Fibroblast of skin of abdomen (primary cell): ENCODE data around the gene TRPM2.
A peak's percentile ranks its signal among the peaks of the same experiment; 100 is the strongest.

Experiments used
- DNase-seq: peaks from one replicate; pipeline ENCODE4 v3.0.0-alpha.2; 2013

The TRPM2 gene

GRCh38 chr21:44448651-44449131 is 95.3 kb downstream of the TRPM2 start:
- no peak for DNase-seq

- no peak for DNase-seq
These were observed 96.3 kb downstream of the TRPM2 start for GRCh38 chr21:44449473-44450363.

GRCh38 chr21:44450402-44450801 is 97.0 kb downstream of the TRPM2 start:
- no peak for DNase-seq

GRCh38 chr21:44450999-44451398 is 97.6 kb downstream of the TRPM2 start:
- DNase-seq: no peak

GRCh38 chr21:44453120-44453519 is 99.7 kb downstream of the TRPM2 start:
- DNase-seq: no peak

GRCh38 chr21:44454058-44454457 is 100.6 kb downstream of the TRPM2 start:
- DNase-seq: no peak

GRCh38 chr21:44454747-44455523 is 101.5 kb downstream of the TRPM2 start, which contains the start of gene LRRC3:
Gene LRRC3, plus strand, starts transcription at chr21:44455510. Its CDS starts 1,135 bp downstream, at chr21:44456645.
- peak; percentile 79 for DNase-seq

GRCh38 chr21:44455524-44456213 is 102.2 kb downstream of the TRPM2 start:
- DNase-seq: peak; percentile 8

GRCh38 chr21:44456214-44456914 is 102.9 kb downstream of the TRPM2 start:
- DNase-seq: no peak

- DNase-seq: no peak
These were observed 103.7 kb downstream of the TRPM2 start for GRCh38 chr21:44456915-44457736.

GRCh38 chr21:44458971-44459711 is 105.7 kb downstream of the TRPM2 start:
- DNase-seq: no peak

GRCh38 chr21:44459712-44460440 is 106.5 kb downstream of the TRPM2 start:
- no peak for DNase-seq

- DNase-seq: no peak
These were observed 107.0 kb downstream of the TRPM2 start for GRCh38 chr21:44460441-44460755.

GRCh38 chr21:44461005-44461404 is 107.6 kb downstream of the TRPM2 start:
- no peak for DNase-seq

- no peak for DNase-seq
These were observed 108.1 kb downstream of the TRPM2 start for GRCh38 chr21:44461464-44462001.

- no peak for DNase-seq
These were observed 108.8 kb downstream of the TRPM2 start for GRCh38 chr21:44462086-44462833.

- DNase-seq: no peak
These were observed 109.4 kb downstream of the TRPM2 start for GRCh38 chr21:44462834-44463200.

GRCh38 chr21:44463724-44464123 is 110.3 kb downstream of the TRPM2 start:
- DNase-seq: no peak

- DNase-seq: no peak
These were observed 110.9 kb downstream of the TRPM2 start for GRCh38 chr21:44464351-44464750.
